DND-41 (cell line): ENCODE results near the gene KRTAP10-9.

Experiments
- ATAC-seq: fragments of 200-7000 bp; cut with Tn5 transposase; 3 replicates; pipeline ENCODE4 v1.9.1; 2021; ENCODE audit warnings: low read depth; ENCODE audit not compliant: insufficient read depth
- DNase-seq: peaks from one replicate; pipeline ENCODE4 v3.0.0-alpha.2; 2020
- H2AFZ ChIP-seq: 2 replicates; pipeline ENCODE4 v1.6.0; 2012; ENCODE audit warnings: low read depth, low read length
- H3K27ac ChIP-seq: 2 replicates; pipeline ENCODE4 v1.5.1; 2012; ENCODE audit warnings: low read length, inconsistent platforms
- H3K27me3 ChIP-seq: fragments of 200-600 bp; sonication (generic); 2 replicates; pipeline ENCODE4 v1.6.0; 2012; ENCODE audit warnings: low read length, mild to moderate bottlenecking, inconsistent platforms; ENCODE audit not compliant: insufficient read depth, poor library complexity
- H3K36me3 ChIP-seq: 2 replicates; pipeline ENCODE4 v1.5.1; 2012; ENCODE audit warnings: low read length, inconsistent platforms; ENCODE audit not compliant: insufficient read depth
- H3K4me1 ChIP-seq: 2 replicates; pipeline ENCODE4 v1.5.1; 2012; ENCODE audit warnings: mild to moderate bottlenecking, low read length; ENCODE audit not compliant: insufficient read depth
- H3K4me2 ChIP-seq: 2 replicates; pipeline ENCODE4 v1.6.0; 2012; ENCODE audit warnings: mild to moderate bottlenecking, moderate library complexity, low read length, inconsistent platforms; ENCODE audit not compliant: insufficient read depth
- H3K4me3 ChIP-seq, 2 experiments: fragments of 200-600 bp in 1 of 2; shearing (Covaris generic) in 1 of 2; 2 replicates each; pipeline ENCODE4 v1.5.1; 2012 to 2016; ENCODE audit warnings: inconsistent platforms in 2 of 2, low read length in 2 of 2, mild to moderate bottlenecking in 2 of 2, low read depth in 1 of 2, moderate library complexity in 1 of 2
- H3K79me2 ChIP-seq: 2 replicates; pipeline ENCODE4 v1.6.0; 2012; ENCODE audit warnings: low read length, inconsistent platforms; ENCODE audit not compliant: insufficient read depth
- H3K9ac ChIP-seq: 2 replicates; pipeline ENCODE4 v1.6.0; 2012; ENCODE audit warnings: low read depth, mild to moderate bottlenecking, inconsistent platforms, low read length, moderate library complexity
- H3K9me3 ChIP-seq: 2 replicates; pipeline ENCODE4 v1.5.1; 2012; ENCODE audit warnings: low read length, moderate library complexity, mild to moderate bottlenecking, inconsistent platforms; ENCODE audit not compliant: insufficient read depth, severe bottlenecking
- H4K20me1 ChIP-seq: 2 replicates; pipeline ENCODE4 v1.6.0; 2012; ENCODE audit warnings: low read length; ENCODE audit not compliant: insufficient read depth
- CTCF ChIP-seq: IDR thresholded peaks from 2 replicates; pipeline ENCODE4 v1.5.1; 2012; ENCODE audit warnings: borderline replicate concordance, low read length, moderate library complexity, mild to moderate bottlenecking; ENCODE audit not compliant: poor library complexity, severe bottlenecking; ENCODE audit errors: extremely low read depth
- EZH2 ChIP-seq: IDR thresholded peaks from 3 replicates; pipeline ENCODE4 v1.6.1; 2012; ENCODE audit warnings: borderline replicate concordance, low read depth, mild to moderate bottlenecking, moderate library complexity, low read length, inconsistent platforms; ENCODE audit not compliant: severe bottlenecking

Gene KRTAP10-9

GRCh38 chr21:44653656-44654575 lies 27.0 kb downstream of the KRTAP10-9 start:
- Histone ChIP-seq H3K4me2 (no peak overlapping the region), H3K4me1 (peaks cover 21% of the 10 kb centered on the region), H3K36me3 (no peaks in the 10 kb centered on the region), H3K4me3 (no peak overlapping the region), H3K79me2 (no peaks in the 10 kb centered on the region), H3K9ac (no peak overlapping the region), H4K20me1 (no peaks in the 10 kb centered on the region), H3K27me3 (no peaks in the 10 kb centered on the region), H2AFZ (no peak overlapping the region), H3K9me3 (peaks cover 4% of the 10 kb centered on the region), H3K27ac (no peak overlapping the region)
- ATAC-seq (peak; percentile 19; the same call in 2 of the 3 replicates), DNase-seq (no peak)
- TF ChIP-seq EZH2 (no peak), CTCF (no peak)

- H3K9me3 ChIP-seq = peaks cover 4% of the 10 kb centered on the region
- no peaks in the 10 kb centered on the region for H4K20me1 ChIP-seq
- peaks cover 24% of the 10 kb centered on the region for H3K4me1 ChIP-seq
- TF ChIP-seq CTCF (no peak), EZH2 (no peak)
- H2AFZ ChIP-seq = no peak within 1 kb of the TSS
- no peak within 1 kb of the TSS for H3K27ac ChIP-seq
- H3K36me3 ChIP-seq = no peaks in the 10 kb centered on the region
- H3K4me2 ChIP-seq = no peak within 1 kb of the TSS
- DNase-seq (no peak), ATAC-seq (no peak)
- no peak within 1 kb of the TSS for H3K9ac ChIP-seq
- no peaks in the 10 kb centered on the region for H3K79me2 ChIP-seq
- no peaks in the 10 kb centered on the region for H3K27me3 ChIP-seq
- H3K4me3 ChIP-seq = no peak within 1 kb of the TSS
These were observed 27.8 kb downstream of the KRTAP10-9 start, which contains the start of gene KRTAP12-4 for GRCh38 chr21:44654576-44655175. Gene KRTAP12-4 (minus strand): TSS chr21:44654659. CDS start chr21:44654614, 45 bp downstream.

- TF ChIP-seq CTCF (no peak), EZH2 (no peak)
- H3K36me3 ChIP-seq = no peaks in the 10 kb centered on the region
- peaks cover 24% of the 10 kb centered on the region for H3K4me1 ChIP-seq
- peaks cover 4% of the 10 kb centered on the region for H3K9me3 ChIP-seq
- no peaks in the 10 kb centered on the region for H3K27me3 ChIP-seq
- no peak overlapping the region for H2AFZ ChIP-seq
- ATAC-seq (no peak), DNase-seq (no peak)
- no peak overlapping the region for H3K27ac ChIP-seq
- H3K4me3 ChIP-seq = no peak overlapping the region
- no peak overlapping the region for H3K9ac ChIP-seq
- no peak overlapping the region for H3K4me2 ChIP-seq
- no peaks in the 10 kb centered on the region for H4K20me1 ChIP-seq
- H3K79me2 ChIP-seq = no peaks in the 10 kb centered on the region
These were observed 30.0 kb downstream of the KRTAP10-9 start for GRCh38 chr21:44656868-44657267.
